ENCODE data around the gene CBX5.
"Not testable (repeated sequence)": the region's sequence is repeated elsewhere in the genome, so short reads cannot be mapped to it uniquely, and the experiment has no call there.

Gene CBX5

GRCh38 chr12:54279632-54280467 is at the start of gene CBX5:
CBX5 (minus strand) TSS chr12:54280122; CDS start chr12:54257650, 22,472 bp downstream.
- Histone ChIP-seq H3K27ac (ENCODE audit: low read depth, low read length) (peak within 1 kb of the TSS; percentile 97), H3K36me3 (ENCODE audit: control insufficient read depth, insufficient read depth, low read length) (peaks cover 52% of the 10 kb centered on the region), H3K27me3 (ENCODE audit: control insufficient read depth, insufficient read depth, low read length) (no peaks in the 10 kb centered on the region), H3K9ac (ENCODE audit: low read depth, low read length) (peak within 1 kb of the TSS; percentile 100), H3K9me3 (ENCODE audit: control insufficient read depth, insufficient read depth, low read length) (no peaks in the 10 kb centered on the region), H3K4me1 (ENCODE audit: control insufficient read depth, insufficient read depth, low read length) (peaks cover 24% of the 10 kb centered on the region), H3K4me3 (ENCODE audit: low read depth, low read length) (peak within 1 kb of the TSS; percentile 95)

GRCh38 chr12:54328595-54329337 is 48.8 kb upstream of the CBX5 start:
- no peak overlapping the region for H3K9ac ChIP-seq (ENCODE audit: low read depth, low read length)
- H3K36me3 ChIP-seq (ENCODE audit: control insufficient read depth, insufficient read depth, low read length), result 0 out of 2 replicates have a peak, but pooled peaks cover 3% of the 10 kb centered on the region
- no peak overlapping the region for H3K4me3 ChIP-seq (ENCODE audit: low read depth, low read length)
- no peaks in the 10 kb centered on the region for H3K9me3 ChIP-seq (ENCODE audit: control insufficient read depth, insufficient read depth, low read length)
- no peak overlapping the region for H3K27ac ChIP-seq (ENCODE audit: low read depth, low read length)
- H3K4me1 ChIP-seq (ENCODE audit: control insufficient read depth, insufficient read depth, low read length), result peaks cover 17% of the 10 kb centered on the region
- no peaks in the 10 kb centered on the region for H3K27me3 ChIP-seq (ENCODE audit: control insufficient read depth, insufficient read depth, low read length)

GRCh38 chr12:54325442-54326109 is 45.7 kb upstream of the CBX5 start:
- H3K9me3 ChIP-seq (ENCODE audit: control insufficient read depth, insufficient read depth, low read length); H3K36me3 ChIP-seq (ENCODE audit: control insufficient read depth, insufficient read depth, low read length); H3K27me3 ChIP-seq (ENCODE audit: control insufficient read depth, insufficient read depth, low read length): not testable (repeated sequence)
- peak overlapping the region; percentile 95 for H3K4me3 ChIP-seq (ENCODE audit: low read depth, low read length)
- H3K27ac ChIP-seq (ENCODE audit: low read depth, low read length), result peak overlapping the region; percentile 76
- peak overlapping the region; percentile 95 for H3K9ac ChIP-seq (ENCODE audit: low read depth, low read length)
- H3K4me1 ChIP-seq (ENCODE audit: control insufficient read depth, insufficient read depth, low read length), result peaks cover 17% of the 10 kb centered on the region

GRCh38 chr12:54324617-54325441 is 44.9 kb upstream of the CBX5 start, which contains the start of gene COPZ1:
COPZ1 (plus strand) TSS chr12:54325131; CDS start chr12:54325164, 33 bp downstream.
- Histone ChIP-seq H3K36me3 (ENCODE audit: control insufficient read depth, insufficient read depth, low read length) (no peaks in the 10 kb centered on the region), H3K27me3 (ENCODE audit: control insufficient read depth, insufficient read depth, low read length) (no peaks in the 10 kb centered on the region), H3K9me3 (ENCODE audit: control insufficient read depth, insufficient read depth, low read length) (no peaks in the 10 kb centered on the region), H3K9ac (ENCODE audit: low read depth, low read length) (peak within 1 kb of the TSS; percentile 95), H3K4me1 (ENCODE audit: control insufficient read depth, insufficient read depth, low read length) (peaks cover 13% of the 10 kb centered on the region), H3K27ac (ENCODE audit: low read depth, low read length) (peak within 1 kb of the TSS; percentile 76), H3K4me3 (ENCODE audit: low read depth, low read length) (peak within 1 kb of the TSS; percentile 95)

- Histone ChIP-seq H3K4me1 (ENCODE audit: control insufficient read depth, insufficient read depth, low read length) (no peaks in the 10 kb centered on the region; the same call in 1 of the 2 replicates), H3K9me3 (ENCODE audit: control insufficient read depth, insufficient read depth, low read length) (no peaks in the 10 kb centered on the region), H3K9ac (ENCODE audit: low read depth, low read length) (no peak overlapping the region), H3K27me3 (ENCODE audit: control insufficient read depth, insufficient read depth, low read length) (no peaks in the 10 kb centered on the region), H3K4me3 (ENCODE audit: low read depth, low read length) (no peak overlapping the region), H3K27ac (ENCODE audit: low read depth, low read length) (no peak overlapping the region), H3K36me3 (ENCODE audit: control insufficient read depth, insufficient read depth, low read length) (no peaks in the 10 kb centered on the region)
Observed at GRCh38 chr12:54321363-54321762, 41.4 kb upstream of the CBX5 start.

- H3K4me1 ChIP-seq (ENCODE audit: control insufficient read depth, insufficient read depth, low read length); H3K27me3 ChIP-seq (ENCODE audit: control insufficient read depth, insufficient read depth, low read length); H3K27ac ChIP-seq (ENCODE audit: low read depth, low read length); H3K9ac ChIP-seq (ENCODE audit: low read depth, low read length); H3K4me3 ChIP-seq (ENCODE audit: low read depth, low read length); H3K9me3 ChIP-seq (ENCODE audit: control insufficient read depth, insufficient read depth, low read length); H3K36me3 ChIP-seq (ENCODE audit: control insufficient read depth, insufficient read depth, low read length): not testable (repeated sequence)
Observed at GRCh38 chr12:54312309-54312708, 32.4 kb upstream of the CBX5 start.

GRCh38 chr12:54311051-54311450 is 31.1 kb upstream of the CBX5 start:
- H3K27ac ChIP-seq (ENCODE audit: low read depth, low read length), result no peak overlapping the region
- no peak overlapping the region for H3K9ac ChIP-seq (ENCODE audit: low read depth, low read length)
- H3K4me3 ChIP-seq (ENCODE audit: low read depth, low read length), result no peak overlapping the region
- H3K36me3 ChIP-seq (ENCODE audit: control insufficient read depth, insufficient read depth, low read length), result no peaks in the 10 kb centered on the region
- H3K4me1 ChIP-seq (ENCODE audit: control insufficient read depth, insufficient read depth, low read length), result no peaks in the 10 kb centered on the region; the same call in 1 of the 2 replicates
- H3K27me3 ChIP-seq (ENCODE audit: control insufficient read depth, insufficient read depth, low read length), result no peaks in the 10 kb centered on the region
- no peaks in the 10 kb centered on the region for H3K9me3 ChIP-seq (ENCODE audit: control insufficient read depth, insufficient read depth, low read length)

GRCh38 chr12:54306925-54307741 is 27.2 kb upstream of the CBX5 start:
- Histone ChIP-seq H3K4me1 (ENCODE audit: control insufficient read depth, insufficient read depth, low read length) (peaks cover 20% of the 10 kb centered on the region), H3K36me3 (ENCODE audit: control insufficient read depth, insufficient read depth, low read length) (no peaks in the 10 kb centered on the region), H3K4me3 (ENCODE audit: low read depth, low read length) (no peak overlapping the region), H3K9ac (ENCODE audit: low read depth, low read length) (no peak overlapping the region), H3K9me3 (ENCODE audit: control insufficient read depth, insufficient read depth, low read length) (no peaks in the 10 kb centered on the region), H3K27me3 (ENCODE audit: control insufficient read depth, insufficient read depth, low read length) (no peaks in the 10 kb centered on the region), H3K27ac (ENCODE audit: low read depth, low read length) (no peak overlapping the region)

- no peaks in the 10 kb centered on the region for H3K9me3 ChIP-seq (ENCODE audit: control insufficient read depth, insufficient read depth, low read length)
- peaks cover 9% of the 10 kb centered on the region for H3K27me3 ChIP-seq (ENCODE audit: control insufficient read depth, insufficient read depth, low read length)
- H3K4me3 ChIP-seq (ENCODE audit: low read depth, low read length), result peak overlapping the region; percentile 14; the same call in 1 of the 2 replicates
- H3K4me1 ChIP-seq (ENCODE audit: control insufficient read depth, insufficient read depth, low read length), result peaks cover 41% of the 10 kb centered on the region
- H3K9ac ChIP-seq (ENCODE audit: low read depth, low read length), result no peak overlapping the region
- no peak overlapping the region for H3K27ac ChIP-seq (ENCODE audit: low read depth, low read length)
- no peaks in the 10 kb centered on the region for H3K36me3 ChIP-seq (ENCODE audit: control insufficient read depth, insufficient read depth, low read length)
Observed at GRCh38 chr12:54304187-54304810, 24.4 kb upstream of the CBX5 start.

All from HUES48 (cell line).